K562 (cell line): ENCODE results near the gene AGO1. TPM values are rescaled to one million over a fixed set of nuclear protein-coding genes. Genes with fewer than 3 reads are reported as not detected.
A peak's percentile ranks its signal among the peaks of the same experiment; 100 is the strongest.

Experiments used
- CBX5 ChIP-seq: IDR thresholded peaks from 2 replicates; pipeline ENCODE4 v1.6.1; 2014; ENCODE audit warnings: low read depth, borderline replicate concordance
- CREBBP ChIP-seq: IDR thresholded peaks from one replicate; pipeline ENCODE4 v1.6.1; 2012; ENCODE audit warnings: low read depth, mild to moderate bottlenecking, control low read depth, inconsistent platforms, low read length
- DDX20 ChIP-seq: fragments of 450-650 bp; IDR thresholded peaks from 2 replicates; pipeline ENCODE4 v1.6.1; 2016; ENCODE audit warnings: missing genetic modification characterization, low read depth, mild to moderate bottlenecking, missing compliant biosample characterization, moderate library complexity
- ELK3 ChIP-seq: fragments of 450-650 bp; formaldehyde crosslinking; IDR thresholded peaks from 2 replicates; pipeline ENCODE4 v1.4.0; 2020; ENCODE audit warnings: mild to moderate bottlenecking
- FOXJ3 ChIP-seq: sonication (generic); formaldehyde crosslinking; IDR thresholded peaks from 2 replicates; pipeline ENCODE4 v1.4.0; 2020; ENCODE audit warnings: mild to moderate bottlenecking, missing genetic modification reagents
- HDGF ChIP-seq: fragments of 450-650 bp; IDR thresholded peaks from 2 replicates; pipeline ENCODE4 v1.6.1; 2016
- LARP7 ChIP-seq: fragments of 450-650 bp; IDR thresholded peaks from 2 replicates; pipeline ENCODE4 v1.6.1; 2016
- NR0B1 ChIP-seq: fragments of 450-650 bp; IDR thresholded peaks from one replicate; pipeline ENCODE4 v1.6.1; 2018; ENCODE audit warnings: mild to moderate bottlenecking, moderate library complexity; ENCODE audit not compliant: partially characterized antibody
- RBM34 ChIP-seq: fragments of 200-400 bp; formaldehyde crosslinking; IDR thresholded peaks from 2 replicates; pipeline ENCODE4 v1.6.1; 2018; ENCODE audit warnings: low read length, borderline replicate concordance; ENCODE audit not compliant: insufficient read depth
- SAP30 ChIP-seq: fragments of 200-600 bp; sonication (generic); IDR thresholded peaks from 2 replicates; pipeline ENCODE4 v1.6.1; 2012; ENCODE audit warnings: borderline replicate concordance, low read depth, mild to moderate bottlenecking, moderate library complexity, low read length, control low read depth, inconsistent platforms; ENCODE audit not compliant: insufficient read depth, poor library complexity, severe bottlenecking
- SOX6 ChIP-seq: fragments of 450-650 bp; IDR thresholded peaks from 2 replicates; pipeline ENCODE4 v1.6.1; 2014; ENCODE audit warnings: mild to moderate bottlenecking
- ZMIZ1 ChIP-seq, 2 experiments: fragments of 150-350 bp in 1 of 2; IDR thresholded peaks; 2 replicates each; pipeline ENCODE4 v1.6.1; 2012 to 2016; ENCODE audit warnings: low read depth in 2 of 2, low read length in 2 of 2, mild to moderate bottlenecking in 1 of 2, moderate library complexity in 1 of 2
- ZNF280B ChIP-seq: fragments of 250-450 bp; sonication (Bioruptor Pico); IDR thresholded peaks from 2 replicates; pipeline ENCODE4 v1.5.1; 2021; ENCODE audit warnings: mild to moderate bottlenecking
- ZNF77 ChIP-seq: fragments of 250-450 bp; sonication (Bioruptor Pico); IDR thresholded peaks from 2 replicates; pipeline ENCODE4 v1.5.0; 2020
- polyA plus RNA-seq, 8 experiments: library from polyadenylated mRNA; depleted of rRNA in 4 of 8; stranded (reverse) in 5 of 8; unstranded in 3 of 8; fragments of >200 nt; fragmentation: Nextera tagmentation in 2 of 8; fragmentation: Illumina TruSeq in 1 of 8; extraction: Ambion mirVana in 2 of 8; extraction: Trizol in 1 of 8; gene quantifications; 2 replicates each; pipeline versions ENCODE4 v1.2.1 to v1.2.3, GENCODE V29; 2011 to 2014; ENCODE audit warnings: inconsistent platforms in 1 of 8, missing spikeins in 1 of 8
- total RNA-seq, 7 experiments: library from RNA; depleted of rRNA in 6 of 7; stranded (reverse); fragments of >200 nt in 6 of 7; fragmentation: Illumina TruSeq in 2 of 7; extraction: Trizol in 2 of 7; gene quantifications; 2 replicates each; pipeline versions ENCODE4 v1.2.1 to v1.2.3, GENCODE V29; 2011 to 2021; ENCODE audit warnings: low replicate concordance in 1 of 7

The AGO1 gene
- total and polyA plus RNA-seq, 9 of the 15 experiments (the other 6 are each of a cell fraction or from before 2014, with no cell fraction given), result 7.3 to 64.2 (median 26.0) TPM

GRCh38 chr1:35882945-35883634 lies at the start of gene AGO1 (continued):
- TF ChIP-seq NR0B1 (no peak), RBM34 (no peak), CBX5 (no peak), HDGF (no peak), LARP7 (no peak), CREBBP (no peak), SOX6 (peak; percentile 68), FOXJ3 (no peak), SAP30 (peak; percentile 7), ZNF77 (CRISPR knock-in tag) (no peak), ZMIZ1 (IDR thresholded peaks at IDR 0.05; ENCODE audit: low read depth in 2 of 2, low read length in 2 of 2) (no peak), ELK3 (CRISPR knock-in tag) (no peak), DDX20 (no peak), ZNF280B (CRISPR knock-in tag) (no peak)
